Transverse colon (tissue), 4 donors: ENCODE results near the gene NFYA.

ENCODE experiments used
- EP300 ChIP-seq: sonication (generic); formaldehyde crosslinking; IDR thresholded peaks from one replicate; pipeline ENCODE4 v1.6.1; 2017; ENCODE audit warnings: antibody characterized with exemption, low read depth
- POLR2A ChIP-seq: fragments of 450-650 bp; IDR thresholded peaks from one replicate; pipeline ENCODE4 v1.6.1; 2016; ENCODE audit warnings: antibody characterized with exemption, mild to moderate bottlenecking, moderate library complexity
- POLR2AphosphoS5 ChIP-seq, 3 donors: sonication (generic); formaldehyde crosslinking; IDR thresholded peaks; one replicate each; pipeline ENCODE4 v1.6.1; 2016; ENCODE audit warnings: antibody characterized with exemption in 3 of 3
- TF ChIP-seq, protein P1 (sequence below), 5 experiments: fragments of 200-600 bp in 3 of 5; fragments of 450-650 bp in 2 of 5; sonication (generic) in 3 of 5; IDR thresholded peaks; 1 replicate in 2 of 5; 2 replicates in 3 of 5; pipeline ENCODE4 v1.5.1; 2016 to 2017; ENCODE audit warnings: antibody characterized with exemption in 5 of 5, inconsistent platforms in 3 of 5, mild to moderate bottlenecking in 2 of 5, moderate library complexity in 1 of 5

DNA sequence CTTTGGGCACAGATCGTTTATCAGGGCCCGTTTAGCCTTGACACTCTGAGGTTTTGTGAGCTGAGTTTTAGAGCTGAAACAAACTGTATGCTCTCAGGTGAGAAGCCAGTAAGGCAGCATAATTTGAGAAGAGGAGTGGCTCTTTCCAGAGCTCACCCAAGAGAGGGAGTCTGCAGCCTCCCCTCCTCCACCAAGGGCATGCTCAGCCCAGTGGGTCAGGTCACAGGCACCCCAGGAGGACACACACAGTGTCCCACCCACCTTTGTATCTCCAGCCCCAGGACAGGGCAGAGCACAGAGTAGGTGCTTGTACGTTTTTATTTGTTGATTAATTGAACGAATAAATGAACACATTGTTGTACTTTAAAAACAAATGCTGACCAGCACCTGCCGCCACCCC, 27.1 kb upstream of the NFYA start:
- TF ChIP-seq POLR2A (no peak), EP300 (no peak), POLR2AphosphoS5 (IDR thresholded peaks at IDR 0.05) (no peak)
- TF ChIP-seq, protein P1, sequence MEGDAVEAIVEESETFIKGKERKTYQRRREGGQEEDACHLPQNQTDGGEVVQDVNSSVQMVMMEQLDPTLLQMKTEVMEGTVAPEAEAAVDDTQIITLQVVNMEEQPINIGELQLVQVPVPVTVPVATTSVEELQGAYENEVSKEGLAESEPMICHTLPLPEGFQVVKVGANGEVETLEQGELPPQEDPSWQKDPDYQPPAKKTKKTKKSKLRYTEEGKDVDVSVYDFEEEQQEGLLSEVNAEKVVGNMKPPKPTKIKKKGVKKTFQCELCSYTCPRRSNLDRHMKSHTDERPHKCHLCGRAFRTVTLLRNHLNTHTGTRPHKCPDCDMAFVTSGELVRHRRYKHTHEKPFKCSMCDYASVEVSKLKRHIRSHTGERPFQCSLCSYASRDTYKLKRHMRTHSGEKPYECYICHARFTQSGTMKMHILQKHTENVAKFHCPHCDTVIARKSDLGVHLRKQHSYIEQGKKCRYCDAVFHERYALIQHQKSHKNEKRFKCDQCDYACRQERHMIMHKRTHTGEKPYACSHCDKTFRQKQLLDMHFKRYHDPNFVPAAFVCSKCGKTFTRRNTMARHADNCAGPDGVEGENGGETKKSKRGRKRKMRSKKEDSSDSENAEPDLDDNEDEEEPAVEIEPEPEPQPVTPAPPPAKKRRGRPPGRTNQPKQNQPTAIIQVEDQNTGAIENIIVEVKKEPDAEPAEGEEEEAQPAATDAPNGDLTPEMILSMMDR (IDR thresholded peaks at IDR 0.05): no peak
